Testis (tissue), 5 donors: ENCODE measurements around the gene PLIN3. TPM values are rescaled to one million over a fixed set of nuclear protein-coding genes. Genes with fewer than 3 reads are reported as not detected.

Experiments
- DNase-seq: peaks from one replicate; pipeline ENCODE4 v3.0.0-alpha.2; 2019
- H3K27ac ChIP-seq, 2 donors: fragments of 200-600 bp; sonication (generic); one replicate each; pipeline ENCODE4 v1.5.1; 2019
- H3K27me3 ChIP-seq: fragments of 200-600 bp; sonication (generic); one replicate; pipeline ENCODE4 v1.5.1; 2019
- H3K36me3 ChIP-seq: fragments of 200-600 bp; sonication (generic); one replicate; pipeline ENCODE4 v1.5.1; 2017; ENCODE audit warnings: low read depth; ENCODE audit errors: missing control alignments
- H3K4me1 ChIP-seq: fragments of 200-600 bp; sonication (generic); one replicate; pipeline ENCODE4 v1.5.1; 2019
- H3K4me3 ChIP-seq, 2 donors: fragments of 200-600 bp; sonication (generic); one replicate each; pipeline ENCODE4 v1.5.1; 2017 to 2019
- H3K9me3 ChIP-seq: fragments of 200-600 bp; sonication (generic); one replicate; pipeline ENCODE4 v1.5.1; 2017
- POLR2A ChIP-seq: fragments of 450-650 bp; IDR thresholded peaks from one replicate; pipeline ENCODE4 v1.6.1; 2017; ENCODE audit warnings: antibody characterized with exemption, mild to moderate bottlenecking, moderate library complexity
- WGBS, 2 donors: methylation state at CpG; one replicate each; pipeline ENCODE4 v1.1.5; 2018; 5-methylcytosine and 5-hydroxymethylcytosine counted together
- intact Hi-C: fragments of 100-400 bp; cut with DNase I; formaldehyde crosslinking; loops from one replicate; pipeline ENCODE4 v1.15.1; 2023; ENCODE audit warnings: low total_unique reads
- long read RNA-seq, 2 donors: transcript quantifications; one replicate each; lab custom pipeline, GENCODE V29; 2026
- polyA plus RNA-seq: library from polyadenylated mRNA; stranded (reverse); fragments of 350-450 nt; fragmentation: Illumina TruSeq; extraction: RNeasy Lipid Tissue Mini Kit (QIAGEN cat#74804); gene quantifications from one replicate; pipeline ENCODE4 v1.2.3, GENCODE V29; 2014; ENCODE audit warnings: low read depth, low replicate concordance; ENCODE audit not compliant: insufficient read depth
- total RNA-seq, 2 donors: library from RNA; depleted of rRNA; stranded (reverse); fragments of >200 nt; gene quantifications; one replicate each; pipeline ENCODE4 v1.2.3, GENCODE V29; 2016
- TF ChIP-seq, protein P1 (sequence below), 3 experiments: fragments of 450-650 bp in 2 of 3; fragments of 200-600 bp in 1 of 3; sonication (generic) in 1 of 3; IDR thresholded peaks; one replicate each; pipeline ENCODE4 v1.5.1; 2016 to 2019; ENCODE audit warnings: antibody characterized with exemption in 3 of 3, mild to moderate bottlenecking in 2 of 3, moderate library complexity in 1 of 3

The PLIN3 gene
- total RNA-seq (10 to 100 TPM; 63.4 to 82.8 TPM), polyA plus RNA-seq (109 TPM)
- long read RNA-seq, donor 1, transcript PLIN3-201 (8 exons, 2,333 nt), result major isoform, 66 of 107 reads
- long read RNA-seq, donor 1, partial matches to known transcripts, result 38 of 107 reads
- long read RNA-seq, donor 1, other reads (novel, unspliced or antisense), result 0 of 107 reads
- long read RNA-seq, donor 2, transcript PLIN3-201 (8 exons, 2,333 nt), result major isoform, 39 of 52 reads
- long read RNA-seq, donor 2, partial matches to known transcripts, result 12 of 52 reads
- long read RNA-seq, donor 2, other reads (novel, unspliced or antisense), result 0 of 52 reads

- H3K36me3 ChIP-seq, result no peaks in the 10 kb centered on the region
- 6 to 14% methylated on average over 10 to 40 of the region's 46 CpGs for WGBS, 2 donors
- H3K27me3 ChIP-seq, result no peaks in the 10 kb centered on the region
- intact Hi-C loops, result no loop called here
- peak; percentile 98 for DNase-seq
- H3K27ac ChIP-seq, result peak within 1 kb of the TSS; percentile 82 to 90
- TF ChIP-seq, protein P1, sequence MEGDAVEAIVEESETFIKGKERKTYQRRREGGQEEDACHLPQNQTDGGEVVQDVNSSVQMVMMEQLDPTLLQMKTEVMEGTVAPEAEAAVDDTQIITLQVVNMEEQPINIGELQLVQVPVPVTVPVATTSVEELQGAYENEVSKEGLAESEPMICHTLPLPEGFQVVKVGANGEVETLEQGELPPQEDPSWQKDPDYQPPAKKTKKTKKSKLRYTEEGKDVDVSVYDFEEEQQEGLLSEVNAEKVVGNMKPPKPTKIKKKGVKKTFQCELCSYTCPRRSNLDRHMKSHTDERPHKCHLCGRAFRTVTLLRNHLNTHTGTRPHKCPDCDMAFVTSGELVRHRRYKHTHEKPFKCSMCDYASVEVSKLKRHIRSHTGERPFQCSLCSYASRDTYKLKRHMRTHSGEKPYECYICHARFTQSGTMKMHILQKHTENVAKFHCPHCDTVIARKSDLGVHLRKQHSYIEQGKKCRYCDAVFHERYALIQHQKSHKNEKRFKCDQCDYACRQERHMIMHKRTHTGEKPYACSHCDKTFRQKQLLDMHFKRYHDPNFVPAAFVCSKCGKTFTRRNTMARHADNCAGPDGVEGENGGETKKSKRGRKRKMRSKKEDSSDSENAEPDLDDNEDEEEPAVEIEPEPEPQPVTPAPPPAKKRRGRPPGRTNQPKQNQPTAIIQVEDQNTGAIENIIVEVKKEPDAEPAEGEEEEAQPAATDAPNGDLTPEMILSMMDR (IDR thresholded peaks at IDR 0.05), result no peak
- peak; percentile 61 for TF ChIP-seq POLR2A
- H3K4me3 ChIP-seq, result peak within 1 kb of the TSS; percentile 86 to 96
- peaks cover 15% of the 10 kb centered on the region for H3K4me1 ChIP-seq
- no peaks in the 10 kb centered on the region for H3K9me3 ChIP-seq
Observed at GRCh38 chr19:4867534-4868285, at the start of gene PLIN3. TSS of gene PLIN3 (minus strand) at chr19:4867667. CDS start at chr19:4861394, 6,273 bp downstream.

DNA sequence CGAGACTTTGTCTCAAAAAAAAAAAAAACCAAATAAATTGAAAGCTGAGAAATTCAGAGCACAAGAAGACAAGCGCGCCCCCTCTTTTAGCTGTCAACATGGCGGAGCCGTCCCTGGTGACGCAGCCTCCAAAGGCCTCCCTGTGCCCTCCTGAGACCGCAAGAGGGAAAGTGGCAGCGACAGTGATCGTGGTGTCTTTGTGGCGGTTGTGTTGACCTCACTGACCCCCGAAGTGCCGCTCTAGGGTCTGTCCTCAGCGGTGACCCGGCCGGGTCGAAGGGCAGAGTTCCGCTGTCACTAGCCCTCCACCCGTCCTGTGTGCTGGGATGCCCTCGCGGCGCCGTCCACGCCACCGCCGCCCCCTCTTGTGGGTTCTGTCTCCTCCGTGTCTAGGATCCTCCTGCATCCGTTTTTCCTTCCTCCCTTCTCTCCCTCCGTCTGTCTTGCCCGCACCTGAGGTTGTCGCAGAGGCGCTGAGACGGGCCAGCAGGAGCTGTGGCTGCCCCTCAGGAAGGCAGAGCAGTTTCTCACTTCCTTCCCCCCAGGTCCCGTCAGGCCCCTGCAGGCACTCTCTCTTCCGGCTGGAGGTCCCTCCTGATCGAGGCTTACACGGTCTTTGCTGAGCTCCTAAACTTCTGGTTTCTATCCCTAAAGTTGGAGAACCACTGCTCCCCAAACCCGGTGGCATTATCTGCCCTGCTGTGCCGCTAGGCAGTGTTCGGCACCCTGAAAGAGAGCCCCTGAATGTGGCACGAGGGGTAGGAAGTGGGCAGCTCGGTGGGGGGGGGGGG, 49.0 kb upstream of the PLIN3 start:
- H3K36me3 ChIP-seq, result no peaks in the 10 kb centered on the region
- H3K27ac ChIP-seq, result peak overlapping the region in 1 of 2 donors; percentile 18
- H3K9me3 ChIP-seq, result no peaks in the 10 kb centered on the region
- TF ChIP-seq, protein P1 (IDR thresholded peaks at IDR 0.05), result no peak
- no peak for TF ChIP-seq POLR2A
- peaks cover 3% of the 10 kb centered on the region for H3K4me1 ChIP-seq
- 87 to 90% methylated on average over 35 to 41 of the region's 41 CpGs for WGBS, 2 donors
- no peaks in the 10 kb centered on the region for H3K27me3 ChIP-seq
- DNase-seq, result no peak
- no peak overlapping the region for H3K4me3 ChIP-seq
- intact Hi-C loops, result no loop called here

GRCh38 chr19:4914736-4915501, 47.5 kb upstream of the PLIN3 start:
- no peak overlapping the region for H3K4me3 ChIP-seq
- no peaks in the 10 kb centered on the region for H3K27me3 ChIP-seq
- no peaks in the 10 kb centered on the region for H3K36me3 ChIP-seq
- no peak for TF ChIP-seq POLR2A
- TF ChIP-seq, protein P1 (IDR thresholded peaks at IDR 0.05), result no peak
- WGBS, 2 donors, result 86 to 91% methylated on average over 15 to 23 of the region's 23 CpGs
- peaks cover 13% of the 10 kb centered on the region for H3K4me1 ChIP-seq
- no peak overlapping the region for H3K27ac ChIP-seq
- H3K9me3 ChIP-seq, result no peaks in the 10 kb centered on the region
- intact Hi-C loops, result no loop called here
- peak; percentile 25 for DNase-seq

- Histone ChIP-seq H3K4me1 (peaks cover 13% of the 10 kb centered on the region), H3K4me3 (no peak overlapping the region), H3K27ac (no peak overlapping the region), H3K9me3 (no peaks in the 10 kb centered on the region), H3K27me3 (no peaks in the 10 kb centered on the region), H3K36me3 (no peaks in the 10 kb centered on the region)
- DNase-seq, result no peak
- 88 to 91% methylated on average over 24 of the region's 24 CpGs for WGBS, 2 donors
- intact Hi-C loops, result no loop called here
- no peak for TF ChIP-seq POLR2A
- TF ChIP-seq, protein P1 (IDR thresholded peaks at IDR 0.05), result no peak
Observed at GRCh38 chr19:4913996-4914735, 46.7 kb upstream of the PLIN3 start.
